ENCODE results near the gene ABHD2.

DNA sequence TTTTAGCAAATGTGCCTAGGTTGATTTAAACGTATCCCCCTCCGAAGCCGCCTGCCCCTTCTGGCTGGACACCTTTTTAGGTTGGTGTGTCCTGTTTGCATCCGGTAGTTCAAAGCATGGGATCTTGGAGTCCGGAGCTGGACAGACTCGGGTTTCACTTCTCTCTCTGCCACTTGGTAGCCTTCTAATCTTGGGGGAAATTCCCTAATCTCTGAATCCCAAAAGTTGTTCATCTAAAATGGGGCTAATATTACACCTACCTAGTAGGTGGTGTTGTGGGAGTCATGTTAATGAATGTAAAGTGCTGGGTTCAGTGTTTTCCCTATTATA is 156.3 kb downstream of the ABHD2 start:
- TF ChIP-seq CTCF (IDR thresholded peaks at IDR 0.05), result no peak
- TF ChIP-seq EP300 (IDR thresholded peaks at IDR 0.05), result no peak

Measured in ovary (tissue), 3 donors.